ENCODE measurements around the gene GRM7.

The GRM7 gene

DNA sequence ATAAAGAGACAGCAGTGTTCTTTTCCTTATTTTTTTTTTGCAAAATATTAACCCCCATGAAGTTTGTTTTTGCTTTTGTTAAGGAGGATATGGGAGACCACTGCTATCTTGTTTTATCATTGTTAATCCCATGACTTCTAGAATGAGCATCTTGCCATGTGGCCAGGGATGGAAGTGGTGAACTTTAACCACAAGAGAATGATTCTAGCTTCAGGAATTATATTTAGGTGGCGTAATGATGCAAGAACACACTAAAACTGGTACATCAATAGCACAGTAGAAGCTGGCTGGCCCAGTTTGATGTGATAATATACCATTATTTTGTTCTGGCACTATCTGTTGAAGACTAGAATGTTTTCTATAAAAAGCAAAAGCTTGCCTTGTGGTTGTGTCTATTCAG lies 720.9 kb downstream of the GRM7 start:
- no peak for DNase-seq (ENCODE audit: low spot score)

DNA sequence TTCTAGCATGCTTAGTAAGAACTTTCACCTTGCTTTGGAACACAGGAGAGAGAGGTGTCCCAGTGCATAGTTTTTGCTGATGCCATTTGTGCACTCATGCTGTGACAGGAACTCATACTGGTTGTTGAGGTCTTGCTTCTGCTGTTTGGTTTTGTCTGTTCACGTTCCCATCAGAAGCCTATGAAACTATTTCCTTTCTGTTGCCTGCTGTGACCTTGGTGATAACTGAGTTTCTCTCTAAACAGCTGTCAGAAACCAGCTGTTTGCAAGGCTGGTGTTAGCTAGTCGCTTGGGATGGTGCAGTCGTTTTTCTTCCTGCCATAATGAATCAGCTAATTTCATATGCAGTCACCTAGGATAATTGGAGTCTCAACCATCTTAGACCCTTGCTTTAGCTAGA lies 724.1 kb downstream of the GRM7 start:
- DNase-seq (ENCODE audit: low spot score): no peak

- no peak for DNase-seq (ENCODE audit: low spot score)
Measured at GRCh38 chr3:7588236-7588635, 727.3 kb downstream of the GRM7 start.

DNA sequence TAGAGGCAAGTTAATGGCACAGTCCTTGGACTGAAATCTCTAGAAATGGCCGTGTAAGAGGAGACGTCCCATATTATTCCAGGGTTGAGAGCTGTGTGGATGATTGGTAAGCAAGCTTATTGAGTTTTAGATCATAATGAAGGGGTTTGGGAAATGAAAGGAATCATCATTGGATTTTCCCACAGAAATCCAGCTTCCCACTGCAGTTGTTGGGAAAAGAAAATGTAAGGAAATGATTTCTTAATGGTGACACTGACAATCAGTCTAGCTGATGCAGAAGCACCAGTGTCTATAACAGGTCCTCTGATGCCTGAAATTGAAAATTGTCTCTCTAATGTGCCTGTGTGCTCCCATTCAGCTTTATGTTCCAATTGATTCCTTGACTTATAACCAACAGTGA lies 728.6 kb downstream of the GRM7 start:
- DNase-seq (ENCODE audit: low spot score): no peak

DNA sequence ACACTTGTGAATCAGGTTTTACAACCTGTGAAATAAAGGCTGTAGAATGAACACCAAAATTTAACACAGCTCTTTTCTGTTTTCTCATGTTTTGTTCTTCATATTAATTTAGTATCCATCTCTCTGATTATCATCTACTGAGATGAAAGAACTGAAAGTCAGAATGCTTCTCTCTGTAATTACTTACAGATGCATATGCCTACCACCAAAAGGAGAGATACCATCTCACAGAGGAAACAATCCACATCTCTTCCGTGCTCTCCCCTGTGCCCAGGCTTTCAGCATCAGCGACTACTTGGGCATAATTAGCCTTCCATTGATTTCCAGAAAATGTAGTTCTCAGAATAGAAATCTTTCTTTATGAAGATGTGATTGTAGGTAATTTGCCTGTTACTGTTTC lies 741.4 kb downstream of the GRM7 start:
- DNase-seq (ENCODE audit: low spot score): no peak

- DNase-seq (ENCODE audit: low spot score): no peak
Measured at GRCh38 chr3:7607083-7607482, 746.2 kb downstream of the GRM7 start.

GRCh38 chr3:7607676-7608075 lies 746.8 kb downstream of the GRM7 start:
- no peak for DNase-seq (ENCODE audit: low spot score)

DNA sequence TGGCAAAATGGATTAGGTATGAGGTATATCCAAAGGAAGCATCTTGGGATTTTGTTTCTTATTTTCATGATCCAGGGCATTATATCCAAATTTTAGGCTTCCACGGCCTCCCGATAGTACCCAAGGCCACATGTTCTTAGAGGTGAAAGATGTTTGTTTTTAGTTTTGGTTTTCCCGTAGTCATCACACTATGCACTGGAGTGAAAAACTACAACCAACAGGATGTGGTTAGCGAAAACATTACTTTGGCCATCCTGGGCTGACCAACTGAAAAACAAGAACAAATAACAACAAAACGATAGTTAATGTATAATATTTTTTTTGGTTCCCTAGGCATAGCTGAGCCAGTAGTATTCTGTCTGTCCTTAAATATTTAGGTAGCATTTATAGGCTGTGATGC lies 749.7 kb downstream of the GRM7 start:
- no peak for DNase-seq (ENCODE audit: low spot score)

DNA sequence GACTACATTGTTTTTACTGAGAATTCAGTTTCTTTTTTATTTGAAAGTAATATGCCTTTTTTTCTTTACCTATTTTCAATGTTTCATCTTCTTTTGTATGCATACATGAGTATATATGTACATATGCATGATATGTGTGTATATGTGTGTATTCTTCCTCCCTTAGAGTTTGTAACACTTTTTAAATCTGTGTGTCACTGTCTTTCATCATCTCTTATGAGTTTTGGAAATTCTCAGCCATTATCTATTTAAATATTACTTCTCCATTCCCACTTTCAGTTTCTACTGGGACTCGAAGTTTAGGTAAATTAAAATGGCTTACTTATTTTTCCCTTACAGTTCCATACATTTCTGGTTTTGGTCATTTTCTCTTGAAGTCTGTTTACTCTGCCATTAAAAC lies 754.1 kb downstream of the GRM7 start:
- no peak for DNase-seq (ENCODE audit: low spot score)

- no peak for DNase-seq (ENCODE audit: low spot score)
Measured at GRCh38 chr3:7618606-7619005, 757.7 kb downstream of the GRM7 start.

- DNase-seq (ENCODE audit: low spot score): no peak
Measured at GRCh38 chr3:7620401-7620800, 759.5 kb downstream of the GRM7 start.

DNA sequence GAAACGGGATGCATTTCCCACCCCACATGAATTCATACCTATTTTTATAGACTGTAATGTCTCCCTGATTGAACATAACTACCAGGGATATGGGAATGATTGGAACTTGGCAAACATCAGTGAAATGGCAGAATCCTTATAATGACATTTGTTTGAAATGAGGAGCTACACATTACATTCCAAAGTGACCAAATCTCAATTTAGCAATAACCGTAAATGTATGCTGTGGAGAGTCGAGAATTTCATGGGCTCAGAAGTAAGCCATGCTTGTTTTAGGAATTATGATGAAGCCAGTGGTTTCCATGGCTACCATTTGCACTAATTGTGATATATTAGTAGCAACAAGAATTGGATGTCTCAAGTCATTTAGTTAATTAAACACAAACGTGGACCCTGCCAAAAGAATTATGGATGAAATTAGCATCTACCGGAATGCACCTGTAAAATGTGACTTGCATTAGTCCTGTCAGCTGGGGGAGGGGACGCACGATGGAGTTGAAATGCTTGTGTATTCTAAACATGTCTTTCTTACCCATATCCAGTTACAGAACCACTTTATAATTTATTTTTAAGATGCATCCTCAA lies 760.2 kb downstream of the GRM7 start:
- no peak for DNase-seq (ENCODE audit: low spot score)

GRCh38 chr3:7621651-7622050 lies 760.7 kb downstream of the GRM7 start:
- DNase-seq (ENCODE audit: low spot score): no peak

DNA sequence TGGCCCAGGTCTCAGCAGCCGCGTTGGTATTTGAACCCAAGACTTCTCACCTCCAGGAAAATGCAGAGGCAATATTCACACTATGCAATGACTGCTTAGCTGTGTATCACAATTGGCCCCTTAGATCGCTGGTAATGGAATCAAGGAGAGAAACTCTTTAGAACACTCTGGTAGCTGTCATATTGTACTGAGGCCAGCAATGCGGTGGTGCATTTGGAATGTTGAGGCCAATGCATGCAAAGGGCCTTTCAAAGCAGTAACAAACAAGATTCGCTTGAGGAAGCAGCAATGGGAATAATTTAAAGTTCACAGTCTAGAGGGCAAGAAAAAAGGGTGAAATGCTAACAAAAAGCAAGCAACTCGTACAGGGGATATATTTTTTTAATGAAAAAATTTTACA lies 764.1 kb downstream of the GRM7 start:
- no peak for DNase-seq (ENCODE audit: low spot score)

GRCh38 chr3:7630351-7630911 lies 769.5 kb downstream of the GRM7 start:
- DNase-seq (ENCODE audit: low spot score): no peak

GRCh38 chr3:7630925-7631324 lies 770.0 kb downstream of the GRM7 start:
- DNase-seq (ENCODE audit: low spot score): no peak

DNA sequence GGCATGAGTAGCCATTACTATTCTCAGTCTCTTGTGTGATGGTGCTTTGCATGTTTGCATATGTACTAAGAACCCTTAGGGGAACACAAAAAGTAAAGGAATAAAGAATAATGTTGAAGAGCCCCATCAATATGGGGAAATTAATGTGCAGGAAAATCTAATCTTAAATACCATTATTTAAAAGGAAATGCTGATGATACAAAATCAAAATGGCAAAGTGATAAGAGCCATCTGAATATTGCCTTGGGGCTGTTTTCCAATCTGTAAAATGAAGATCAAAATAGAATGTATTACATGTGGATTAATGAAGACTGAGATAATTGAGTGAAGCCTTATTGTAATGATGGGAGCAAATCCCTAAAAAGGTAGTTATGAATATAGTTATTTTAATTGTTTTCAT lies 771.4 kb downstream of the GRM7 start:
- no peak for DNase-seq (ENCODE audit: low spot score)

DNA sequence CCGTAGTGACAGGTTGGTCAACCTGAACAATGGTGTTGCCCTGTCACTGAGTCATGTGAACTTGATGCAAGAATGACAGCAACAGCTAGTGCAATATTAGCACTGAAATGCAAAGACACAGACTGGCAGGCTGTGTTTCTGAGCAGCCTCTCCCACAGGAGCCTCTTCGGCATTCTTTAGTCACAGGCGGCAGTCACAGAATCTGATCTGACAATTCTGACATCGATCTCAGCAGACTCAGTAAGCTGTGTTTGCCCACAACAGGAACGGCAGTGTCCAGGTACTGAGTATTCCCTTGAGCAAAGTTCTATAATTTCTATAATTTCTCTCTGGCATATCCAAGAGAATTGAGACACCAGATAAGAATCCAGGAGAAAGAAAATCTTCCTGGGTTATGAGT lies 776.8 kb downstream of the GRM7 start:
- DNase-seq (ENCODE audit: low spot score): no peak

DNA sequence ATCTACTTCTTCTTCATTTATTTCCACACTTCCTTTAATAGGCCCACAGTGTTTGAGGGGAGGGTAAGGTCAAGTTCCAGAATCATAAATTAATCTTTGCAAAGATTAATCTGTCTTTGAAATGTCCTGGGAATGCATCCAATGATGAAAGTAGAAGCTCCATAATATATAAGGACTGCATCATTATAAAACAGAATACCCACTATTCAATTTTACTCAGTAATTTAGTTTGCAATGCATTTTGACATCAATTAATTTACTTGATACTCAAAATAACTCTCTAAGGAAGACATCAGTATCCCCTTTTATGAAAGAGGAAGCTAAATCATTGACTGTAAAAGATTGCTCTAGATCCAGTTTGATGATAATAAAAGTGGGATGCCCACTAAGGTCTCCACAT lies 777.2 kb downstream of the GRM7 start:
- DNase-seq (ENCODE audit: low spot score): no peak

DNA sequence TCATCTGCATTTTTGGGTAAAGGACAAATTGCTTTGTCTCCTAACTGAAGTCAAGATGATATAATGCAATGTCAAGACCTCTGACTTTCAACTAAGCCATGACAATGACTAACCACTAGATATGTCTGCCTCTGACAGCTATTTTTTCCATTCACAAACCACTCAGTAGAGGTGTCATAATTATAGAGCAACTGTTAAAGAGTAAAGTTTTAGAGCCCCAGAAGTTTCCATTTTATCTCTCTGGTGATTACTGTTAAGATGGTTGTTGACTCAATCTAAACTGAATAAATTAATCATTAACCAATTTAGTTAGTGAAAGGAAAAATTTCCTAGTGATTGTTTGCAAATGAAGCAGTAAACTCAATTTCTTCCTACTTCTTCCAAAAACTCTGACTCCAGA lies 779.9 kb downstream of the GRM7 start:
- DNase-seq (ENCODE audit: low spot score): no peak

- DNase-seq (ENCODE audit: low spot score): no peak
Measured at GRCh38 chr3:7646851-7647250, 785.9 kb downstream of the GRM7 start.

DNA sequence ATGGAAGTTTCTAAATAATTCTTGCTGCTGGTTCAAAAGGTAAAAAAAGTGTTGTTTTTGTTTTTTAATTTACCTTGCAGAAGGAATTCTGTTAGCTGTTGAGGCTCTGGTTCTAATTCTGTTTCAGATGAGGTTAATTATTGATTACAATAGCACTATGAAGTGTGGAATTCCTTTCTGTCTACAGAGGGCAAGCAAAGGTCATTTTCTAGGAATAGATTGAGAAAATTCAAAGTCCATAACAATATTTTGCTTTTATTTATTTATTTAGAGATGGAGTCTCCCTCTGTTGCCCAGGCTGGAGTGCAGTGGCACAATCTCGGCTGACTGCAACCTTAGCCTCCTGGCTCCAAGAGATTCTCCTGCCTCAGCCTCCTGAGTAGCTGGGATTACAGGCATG lies 789.6 kb downstream of the GRM7 start:
- DNase-seq (ENCODE audit: low spot score): no peak

- DNase-seq (ENCODE audit: low spot score): no peak
Measured at GRCh38 chr3:7651274-7651673, 790.4 kb downstream of the GRM7 start.

DNA sequence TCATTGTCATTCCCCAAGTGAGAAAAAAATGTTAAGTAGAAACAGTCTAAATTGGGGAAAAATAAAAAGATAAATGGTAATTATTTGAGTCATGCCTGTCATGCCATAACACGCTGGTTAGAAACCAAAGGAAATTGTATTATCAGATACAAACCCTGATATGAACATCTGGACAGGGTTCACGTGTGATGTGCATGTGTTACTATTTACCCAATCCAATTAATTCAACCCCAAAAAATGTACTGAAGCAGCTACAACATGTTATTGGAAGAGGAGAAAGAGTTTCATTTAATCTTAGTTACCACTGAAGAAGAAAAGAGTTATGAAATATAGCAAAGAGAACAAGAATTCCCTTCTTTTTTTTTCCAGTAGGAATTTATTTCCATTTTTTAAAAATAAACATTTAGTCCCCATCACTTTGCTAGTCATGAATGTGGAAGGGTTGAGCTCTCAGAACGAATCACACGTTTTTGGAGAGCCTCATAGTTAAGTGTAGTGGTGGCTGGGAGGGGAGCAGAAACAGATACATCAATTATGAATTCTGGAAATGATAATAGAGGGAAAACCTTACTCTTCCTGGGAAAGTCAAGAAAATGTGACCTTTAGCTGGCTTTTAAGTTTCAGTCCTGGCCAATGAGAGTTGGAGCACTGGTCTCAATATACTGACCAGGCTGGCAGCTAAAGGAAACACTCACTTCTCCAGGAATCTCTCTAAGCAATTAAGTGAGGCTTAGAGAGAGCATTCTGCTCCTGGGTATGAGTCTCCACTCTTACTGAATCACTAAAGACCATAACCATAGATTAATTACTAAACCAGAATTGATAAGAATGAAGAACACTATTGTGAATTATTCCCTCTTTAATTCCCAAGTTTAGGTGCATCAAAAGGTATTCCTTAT lies 796.5 kb downstream of the GRM7 start:
- DNase-seq (ENCODE audit: low spot score): no peak
